HG03558 (cell line): ENCODE measurements around the gene CBLB.

Experiments used
- ATAC-seq: cut with Tn5 transposase; IDR thresholded peaks from one replicate; pipeline ENCODE4 v1.9.1; 2021; ENCODE audit warnings: moderate number of reproducible peaks; ENCODE audit not compliant: unreplicated experiment; ENCODE audit errors: extremely low read depth

Gene CBLB

DNA sequence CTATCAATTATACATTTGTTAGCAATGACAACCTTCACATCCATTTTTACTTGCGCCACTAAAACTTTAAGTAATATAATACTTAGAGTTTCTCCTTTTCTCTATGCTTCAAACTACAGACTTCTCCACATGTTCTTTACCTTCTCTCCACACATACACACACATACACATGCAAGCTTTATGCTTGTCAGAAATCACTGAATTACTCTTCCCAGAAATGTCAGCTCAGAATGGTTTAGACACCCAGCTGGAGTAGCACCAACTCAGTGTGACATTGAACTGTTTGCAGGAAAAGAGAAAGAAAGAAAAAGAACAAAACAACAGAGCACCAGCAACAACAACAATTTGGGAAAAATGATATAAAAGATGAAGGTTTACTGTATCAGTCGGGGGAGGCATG is 20.9 kb downstream of the CBLB start:
- ATAC-seq = no peak

DNA sequence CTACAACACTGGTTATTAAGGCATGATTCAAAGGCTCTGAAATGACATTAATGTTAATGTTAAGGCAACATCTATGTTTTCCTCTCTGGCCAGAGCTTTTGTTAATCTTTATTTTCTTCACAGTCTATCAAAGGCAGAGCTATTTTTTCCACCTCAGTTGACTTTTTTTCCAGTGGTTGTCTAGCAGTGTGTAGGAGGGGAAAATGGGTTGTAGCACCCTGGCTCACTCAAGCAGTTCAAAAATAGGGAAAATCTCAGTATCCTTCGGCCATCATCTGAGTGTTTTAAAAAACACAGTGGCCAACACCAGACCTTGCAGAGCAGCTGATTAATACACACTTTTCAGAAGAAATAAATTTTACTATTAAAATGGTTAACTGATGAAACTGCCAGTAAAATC is 21.4 kb downstream of the CBLB start:
- ATAC-seq = no peak

DNA sequence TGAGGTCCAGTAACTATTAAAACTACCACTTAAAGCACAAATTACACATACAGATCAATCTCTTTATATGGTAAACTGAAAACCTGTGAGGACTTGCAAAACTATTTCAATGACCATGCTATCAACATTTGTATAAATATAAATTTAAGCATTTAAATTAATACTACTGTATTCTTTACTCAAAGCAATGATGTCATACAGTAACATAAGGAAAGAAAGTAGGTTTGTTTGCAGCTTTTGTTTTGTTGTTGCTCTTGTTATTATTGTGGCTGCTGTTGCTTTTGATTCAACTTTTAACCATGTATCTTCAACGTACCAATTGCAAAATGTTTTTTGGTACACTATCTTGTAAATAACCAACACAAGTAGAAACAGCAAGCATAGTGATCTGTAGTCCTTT is 22.0 kb downstream of the CBLB start:
- no peak for ATAC-seq

DNA sequence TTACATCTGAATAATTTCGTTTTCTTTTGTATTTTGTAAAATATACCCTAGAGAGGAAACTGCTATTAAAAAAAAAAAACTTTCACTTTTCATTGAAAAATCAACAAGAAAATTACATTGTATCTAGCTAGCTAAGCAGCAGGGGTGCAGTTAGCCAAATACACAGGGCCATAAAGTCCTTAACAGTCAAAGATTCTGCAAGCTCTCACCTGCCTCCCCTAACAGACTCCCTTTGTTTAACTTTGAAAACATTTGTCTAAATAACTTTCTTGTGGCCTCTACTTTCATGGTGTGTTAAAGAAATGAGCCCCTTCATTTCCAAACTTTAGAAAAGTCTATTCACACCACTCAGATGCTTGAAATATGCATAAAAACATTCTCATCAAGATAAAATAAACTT is 23.3 kb downstream of the CBLB start:
- no peak for ATAC-seq

DNA sequence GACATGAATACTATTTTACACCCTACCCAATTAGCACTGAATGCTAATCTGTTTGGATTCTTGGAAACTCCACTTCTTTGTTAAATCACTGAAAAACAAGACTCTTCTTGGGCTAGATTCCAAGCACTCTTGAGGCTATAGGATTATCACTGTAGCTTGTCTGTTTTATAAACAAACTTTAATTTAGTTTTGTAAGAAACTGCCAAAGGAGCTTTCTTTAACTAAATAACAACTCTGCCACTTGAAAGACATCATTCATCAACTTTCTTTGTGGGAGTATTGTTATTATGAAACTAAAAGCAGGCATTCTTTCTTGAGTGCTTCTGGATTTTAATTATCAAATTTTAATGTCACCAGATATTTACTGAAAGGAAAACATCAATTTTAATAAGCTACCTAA is 24.1 kb downstream of the CBLB start:
- no peak for ATAC-seq

DNA sequence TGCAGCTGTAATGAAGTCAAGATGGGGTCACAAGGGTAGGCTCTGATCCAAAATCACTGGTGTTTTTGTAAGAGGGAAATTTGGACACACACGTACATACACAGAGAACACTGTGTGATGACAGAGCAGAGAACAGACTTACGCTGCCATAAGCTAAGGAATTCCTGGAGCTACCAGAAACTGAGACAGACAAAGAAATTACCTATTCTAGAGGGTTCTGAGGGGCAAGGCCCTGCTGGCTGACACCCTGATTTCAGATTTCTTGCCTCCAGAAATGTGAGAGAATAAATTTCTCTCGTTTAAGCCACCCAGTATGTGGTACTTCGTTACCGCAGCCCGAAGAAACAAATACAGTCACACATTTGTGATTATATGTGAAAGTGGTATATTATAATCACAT is 24.8 kb downstream of the CBLB start:
- no peak for ATAC-seq

DNA sequence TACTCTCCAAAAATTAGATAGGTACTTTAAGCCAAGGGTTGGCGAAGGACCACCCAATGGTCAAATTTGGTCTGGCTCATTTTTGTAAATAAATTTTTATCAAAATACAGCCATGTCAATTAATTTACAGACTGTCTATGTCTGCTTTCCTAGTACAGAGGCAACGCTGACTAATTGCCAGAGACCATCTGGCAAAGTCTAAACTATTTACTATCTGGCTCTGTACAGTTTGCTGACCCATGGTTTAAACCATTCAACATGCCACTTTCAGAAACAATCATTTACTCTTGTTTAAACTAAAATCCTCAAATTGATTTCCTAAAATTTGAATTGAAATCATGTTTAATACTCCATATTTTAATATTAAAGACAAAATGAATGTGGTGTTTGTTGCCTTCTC is 25.9 kb downstream of the CBLB start:
- ATAC-seq = no peak

DNA sequence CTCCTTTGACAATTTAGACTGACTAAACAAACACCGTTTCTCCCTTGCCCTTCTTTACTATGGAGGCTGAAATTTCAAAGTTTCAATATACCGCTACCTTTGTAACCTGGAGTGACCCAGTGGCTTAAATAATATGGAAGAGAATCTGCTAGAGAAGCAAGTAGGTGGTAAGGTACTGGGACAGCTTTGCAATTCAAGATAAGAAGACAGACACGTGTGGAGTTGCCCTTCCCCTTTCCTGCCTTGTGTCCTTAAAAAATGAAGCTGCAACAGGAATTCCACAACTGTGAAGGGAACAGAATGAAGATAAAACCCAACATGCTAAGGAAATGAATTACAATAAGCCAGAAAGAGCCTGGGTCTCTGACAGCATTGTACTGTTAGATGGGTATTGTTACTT is 26.4 kb downstream of the CBLB start:
- no peak for ATAC-seq

DNA sequence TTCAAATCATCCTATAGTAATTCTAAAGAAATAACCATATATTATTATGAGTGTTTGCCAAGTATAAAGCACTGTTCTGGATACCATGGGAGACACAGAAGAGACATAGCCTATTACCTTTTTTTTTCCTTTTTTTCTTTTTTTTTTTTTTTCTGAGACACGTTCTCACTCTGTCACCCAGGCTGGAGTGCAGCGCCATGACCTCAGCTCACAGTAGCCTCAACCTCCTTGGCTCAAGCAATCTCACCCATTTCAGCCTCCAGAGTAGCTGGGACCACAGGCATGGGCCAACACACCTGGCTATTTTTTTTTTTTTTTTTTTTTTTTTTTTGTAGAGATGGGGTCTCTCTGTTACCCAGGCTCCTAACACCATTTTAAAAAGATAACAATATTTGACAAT is 30.9 kb downstream of the CBLB start:
- no peak for ATAC-seq

DNA sequence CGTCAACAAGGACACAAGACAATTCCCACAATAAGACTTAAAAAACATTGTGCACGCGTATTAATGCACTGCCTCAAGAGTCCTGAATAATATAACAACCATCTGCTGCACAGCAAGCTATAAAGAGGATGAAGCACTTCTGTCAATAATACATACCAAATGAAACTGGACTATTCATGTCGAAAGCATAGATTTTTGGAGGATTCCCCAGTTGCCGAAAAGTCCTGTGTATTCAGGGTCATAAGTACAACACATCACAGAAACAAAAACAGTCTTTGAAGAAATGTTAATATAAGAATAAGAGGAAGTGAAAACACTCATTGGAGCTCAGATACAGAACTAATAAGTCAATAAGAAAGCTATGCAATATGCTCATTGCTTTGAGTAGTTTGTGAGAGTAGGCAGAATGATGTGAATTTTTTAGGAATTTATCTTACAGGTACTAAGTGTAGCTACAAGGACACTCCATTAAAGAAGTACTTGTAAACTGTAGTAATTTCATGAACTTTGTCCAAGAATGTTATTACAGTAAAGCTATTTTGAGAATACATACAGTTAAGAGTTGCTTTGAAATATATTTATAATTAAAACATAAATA is 31.6 kb downstream of the CBLB start:
- peak; percentile 96 for ATAC-seq

DNA sequence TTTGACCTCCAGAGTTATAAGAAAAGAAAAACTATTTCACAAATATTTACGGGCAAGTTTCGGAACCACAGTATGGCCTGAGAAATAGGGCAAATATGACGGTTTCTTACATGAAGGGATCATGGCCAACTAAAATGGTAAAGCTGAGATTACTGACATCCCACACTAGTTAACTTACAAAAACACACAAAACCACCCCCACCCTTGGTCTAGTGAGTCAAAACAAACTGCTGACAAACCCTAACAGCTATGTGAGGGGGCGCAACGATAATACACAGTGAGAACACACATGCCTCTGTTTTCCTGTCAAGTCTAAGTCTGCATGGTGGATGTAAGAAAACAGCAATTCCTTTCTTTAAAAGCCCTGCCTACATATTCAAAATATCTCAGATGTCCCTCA is 32.3 kb downstream of the CBLB start:
- no peak for ATAC-seq

DNA sequence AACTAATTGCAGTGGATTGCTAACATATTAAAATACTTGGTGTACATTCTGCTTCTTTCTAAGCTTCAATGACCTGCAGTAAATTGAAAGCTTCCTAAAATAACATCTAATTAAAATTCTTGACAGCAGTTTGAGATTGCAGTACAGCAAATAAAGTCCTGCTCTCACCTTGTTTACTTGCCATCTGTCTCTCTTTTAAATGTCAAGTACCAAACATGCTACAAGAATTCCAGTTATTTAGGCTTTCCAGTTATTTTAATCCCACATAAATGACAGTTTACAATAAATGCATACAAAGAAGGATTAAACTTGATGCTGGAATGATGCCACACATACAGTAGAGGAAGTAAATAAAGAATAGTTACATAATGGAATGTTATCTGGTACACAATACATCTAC is 33.2 kb downstream of the CBLB start:
- ATAC-seq = no peak

DNA sequence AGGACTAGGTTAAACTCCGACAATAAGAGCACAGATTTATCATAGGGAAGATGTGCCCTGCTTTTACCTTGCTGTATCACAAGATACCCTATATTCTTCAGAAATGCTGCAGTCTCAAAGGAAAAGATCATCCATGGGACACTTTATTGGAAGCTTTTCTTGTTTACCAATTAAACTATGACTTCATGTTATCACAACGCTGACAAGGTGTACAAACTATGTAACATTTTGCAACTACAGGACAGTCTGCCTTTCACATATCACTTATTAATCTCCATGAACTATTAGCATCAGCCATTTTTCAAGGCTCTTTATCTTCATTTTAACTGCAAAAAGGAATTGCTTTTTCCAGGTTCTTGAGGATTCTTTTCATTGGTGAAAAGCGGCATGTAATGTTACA is 34.0 kb downstream of the CBLB start:
- ATAC-seq = no peak

DNA sequence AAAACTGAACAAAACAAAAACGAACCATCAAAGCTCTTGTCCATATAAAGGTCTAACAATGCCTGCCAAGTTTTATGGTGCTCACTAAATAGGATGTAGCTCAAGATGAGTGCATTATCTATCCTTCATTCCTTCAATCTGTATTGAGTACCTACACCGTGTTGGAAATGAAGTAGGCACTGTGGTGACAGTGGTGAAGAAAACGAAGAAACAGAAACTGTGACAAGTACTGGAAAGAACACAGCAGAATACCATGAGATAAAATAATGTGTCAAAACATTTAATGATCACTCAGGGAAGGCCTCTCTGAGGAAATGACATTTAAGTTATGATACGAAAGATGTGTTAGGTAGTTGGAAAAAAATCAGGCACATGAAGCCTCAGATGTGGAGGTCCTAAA is 36.2 kb downstream of the CBLB start:
- no peak for ATAC-seq

DNA sequence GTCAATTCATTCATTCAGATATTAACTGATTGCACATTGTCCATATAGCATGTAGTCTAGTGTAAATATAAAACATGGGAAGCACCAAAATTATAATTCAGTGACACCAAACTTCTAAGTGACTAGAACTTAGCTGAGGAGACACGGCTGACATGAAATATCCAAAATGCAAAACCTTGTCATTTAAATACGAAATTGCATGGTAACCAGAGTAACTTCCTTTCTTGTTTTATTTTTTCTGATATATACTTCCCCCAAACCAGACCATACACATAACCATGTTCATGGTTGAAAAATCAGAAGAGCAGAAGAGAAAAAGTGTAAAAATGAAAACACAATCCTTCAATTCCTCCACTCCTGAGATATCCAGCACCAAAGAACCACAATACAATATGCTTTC is 38.0 kb downstream of the CBLB start:
- ATAC-seq = no peak

DNA sequence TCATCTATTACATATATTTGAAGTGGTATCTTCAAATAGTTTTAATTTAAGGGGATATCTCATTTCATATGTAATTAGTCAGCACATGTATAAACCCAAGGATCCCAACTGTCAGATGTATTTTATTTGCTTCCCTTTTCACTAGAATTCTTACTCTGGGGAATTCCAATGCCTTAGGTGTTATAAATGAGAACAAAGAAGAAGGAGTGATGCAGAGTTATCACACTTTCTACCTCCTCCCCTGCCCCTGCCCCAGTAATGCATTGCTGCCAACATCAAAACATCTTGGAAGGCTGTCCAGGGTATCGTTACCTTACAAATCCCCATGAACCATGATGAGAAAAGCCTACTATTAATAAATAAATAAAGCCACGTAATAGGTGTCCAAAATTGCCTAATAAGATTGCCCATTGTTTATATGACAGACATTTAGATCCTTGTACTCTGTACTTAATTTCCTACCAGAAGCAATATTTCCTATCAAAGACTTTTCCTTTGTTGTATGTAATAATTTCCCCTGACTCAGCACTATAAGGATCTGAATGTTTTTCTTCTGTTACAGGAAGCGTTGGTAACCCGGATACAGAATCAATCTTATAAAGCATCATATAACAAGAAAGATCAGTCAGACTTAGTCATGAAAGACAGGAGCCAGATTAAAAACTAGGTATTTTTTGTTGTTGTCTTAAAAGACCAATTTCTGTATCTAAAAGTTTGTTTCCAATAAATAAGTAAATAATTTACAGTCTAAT is 38.8 kb downstream of the CBLB start:
- ATAC-seq = no peak

DNA sequence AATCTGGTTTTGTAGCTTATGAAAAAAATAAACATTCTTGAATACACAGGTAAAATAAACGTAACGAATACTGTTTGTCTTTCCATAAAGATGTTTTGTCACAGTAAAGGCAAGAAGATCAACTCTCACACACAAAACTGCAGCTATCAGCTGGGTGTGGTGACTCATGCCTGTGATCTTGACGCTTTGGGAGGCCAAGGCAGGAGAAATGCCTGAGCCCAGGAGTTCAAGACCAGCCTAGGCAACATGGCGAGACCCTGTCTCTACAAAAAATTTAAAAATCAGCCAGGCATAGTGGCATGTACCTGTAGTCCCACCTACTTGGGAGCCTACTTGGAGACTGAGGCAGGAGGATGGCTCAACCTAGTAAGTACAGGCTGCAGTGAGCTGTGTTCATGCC is 39.6 kb downstream of the CBLB start:
- no peak for ATAC-seq

DNA sequence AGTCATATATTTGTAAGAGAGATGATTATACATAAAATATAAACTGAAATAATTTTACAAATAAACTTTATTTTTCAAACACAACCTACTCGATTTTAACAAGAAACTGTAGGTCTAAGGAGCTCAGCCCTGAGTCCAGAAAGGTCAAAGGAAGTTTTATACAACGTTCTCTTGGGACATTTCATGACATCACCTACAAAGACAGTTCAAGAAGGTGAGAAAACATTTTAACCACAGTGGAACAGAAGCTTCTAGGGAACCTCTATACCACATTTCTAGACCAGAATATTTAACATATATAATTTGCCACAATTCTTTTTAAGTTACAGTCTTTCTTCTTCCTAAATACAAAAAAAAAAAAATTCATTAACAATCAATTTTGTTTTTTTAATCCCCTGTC is 40.1 kb downstream of the CBLB start:
- no peak for ATAC-seq

DNA sequence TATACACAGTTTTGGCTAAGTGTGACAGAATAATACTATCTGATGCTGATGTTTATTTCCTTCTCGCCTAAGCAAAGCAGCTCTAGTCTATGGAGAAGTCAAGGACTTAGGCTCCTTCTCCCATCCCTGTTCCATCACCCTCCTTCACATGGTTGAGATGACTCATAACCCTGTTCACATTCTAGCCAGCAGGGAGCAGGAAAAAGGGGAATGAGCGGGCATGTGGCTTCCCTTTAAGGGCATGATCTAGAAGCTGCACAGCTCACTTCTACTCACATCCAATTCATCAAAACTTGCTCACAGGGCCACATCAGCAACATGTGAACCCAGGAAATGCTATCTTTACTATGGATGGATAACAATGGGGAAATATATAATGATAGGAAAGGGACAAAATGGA is 40.9 kb downstream of the CBLB start:
- ATAC-seq = no peak

DNA sequence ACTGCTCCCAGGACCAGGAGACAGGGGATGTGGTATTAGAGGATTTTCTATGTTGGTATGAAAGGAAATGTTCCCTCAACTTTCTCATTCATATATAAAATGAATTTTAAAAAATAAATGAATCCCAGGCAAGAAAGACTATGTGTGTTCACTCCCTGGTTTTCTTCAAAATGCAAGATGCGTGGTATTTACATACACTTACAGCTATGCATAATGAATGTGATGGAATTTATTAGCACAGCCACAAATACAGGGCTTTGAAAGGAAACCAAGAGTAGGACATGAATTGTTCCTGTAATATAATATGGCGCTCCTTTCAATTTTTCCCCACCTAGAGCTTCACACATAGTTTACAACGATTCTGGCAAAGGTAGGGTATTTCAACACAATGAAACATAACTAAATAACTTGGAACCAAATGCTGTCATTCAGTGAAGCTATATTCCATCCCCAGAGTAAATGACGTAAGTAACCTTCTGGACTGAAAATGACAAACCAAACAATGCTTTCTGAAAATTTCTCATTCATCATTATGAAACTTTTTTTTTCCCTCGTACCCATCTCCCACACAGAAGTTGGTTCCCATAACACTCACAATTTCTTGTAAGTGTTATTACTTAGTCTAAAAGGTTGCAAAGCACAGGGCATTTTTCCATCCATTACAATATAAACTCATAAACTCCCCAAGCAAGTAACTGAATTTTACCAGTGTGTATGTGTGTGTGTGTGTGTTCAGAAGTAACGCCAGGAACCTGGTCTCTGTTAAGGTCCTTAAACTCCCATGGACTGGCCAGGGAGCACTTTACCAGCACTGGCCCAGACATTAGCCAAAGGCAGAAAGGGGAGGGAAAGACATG is 41.8 kb downstream of the CBLB start:
- ATAC-seq = peak; percentile 39

DNA sequence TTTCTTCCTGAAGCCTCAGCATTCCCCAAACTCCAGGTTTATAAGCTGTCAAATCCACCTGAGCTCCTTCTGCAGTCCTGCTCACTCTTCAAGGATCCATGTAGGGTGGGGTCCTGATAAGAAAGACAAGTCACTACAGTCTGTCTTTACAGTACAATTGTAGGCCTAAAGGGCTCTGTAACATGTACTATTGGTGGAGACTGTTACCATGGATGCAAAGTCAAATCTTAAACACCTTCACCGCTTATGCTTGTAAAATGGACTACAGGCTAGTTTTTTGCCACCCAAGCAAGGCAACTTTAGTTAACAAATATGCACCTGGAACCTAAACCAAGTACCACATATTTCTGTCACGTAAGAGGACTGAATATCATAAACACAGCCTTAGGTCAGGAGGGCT is 44.7 kb downstream of the CBLB start:
- no peak for ATAC-seq
